Right renal pelvis (tissue), 4 donors: ENCODE results near the gene POC1A. TPM values are rescaled to one million over a fixed set of nuclear protein-coding genes. Genes with fewer than 3 reads are reported as not detected.
"Not testable (repeated sequence)": the region's sequence is repeated elsewhere in the genome, so short reads cannot be mapped to it uniquely, and the experiment has no call there.

ENCODE experiments used
- DNase-seq, 4 donors: peaks; one replicate each; pipeline ENCODE4 v3.0.0-alpha.2; 2013; ENCODE audit warnings: low read depth in 4 of 4, low spot score in 3 of 4, missing footprints in 1 of 4
- polyA plus RNA-seq, 4 donors: library from polyadenylated mRNA; unstranded; fragments of 120-200 nt; gene quantifications; one replicate each; pipeline ENCODE4 v1.2.1, GENCODE V29; 2013; ENCODE audit not compliant: insufficient read length in 4 of 4

The POC1A gene
- polyA plus RNA-seq, 4 donors: 7.1 to 8.6 (median 7.9) TPM

GRCh38 chr3:52153389-52154096, 680 bp downstream of the POC1A start:
- DNase-seq: no peak

DNA sequence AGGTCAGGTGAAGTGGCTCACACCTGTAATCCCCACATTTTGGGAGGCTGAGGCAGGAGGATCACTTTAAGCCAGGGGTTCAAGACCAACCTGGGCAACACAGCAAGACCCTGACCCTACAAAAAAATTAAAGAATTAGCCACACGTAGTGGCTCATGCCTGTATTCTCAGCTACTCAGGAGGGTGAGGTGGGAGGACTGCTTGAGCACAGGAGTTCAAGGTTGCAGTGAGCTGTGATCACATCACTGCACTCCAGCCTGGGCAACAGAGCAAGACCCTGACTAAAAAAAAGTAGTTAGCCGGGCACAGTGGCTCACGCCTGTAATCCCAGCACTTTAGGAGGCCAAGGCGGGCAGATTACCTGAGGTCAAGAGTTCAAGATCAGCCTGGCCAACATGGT, 2.2 kb downstream of the POC1A start:
- DNase-seq: not testable (repeated sequence)

GRCh38 chr3:52150860-52151259, 3.4 kb downstream of the POC1A start:
- DNase-seq: no peak

GRCh38 chr3:52150357-52150756, 3.9 kb downstream of the POC1A start:
- no peak for DNase-seq

- no peak for DNase-seq
Measured at GRCh38 chr3:52149726-52150125, 4.5 kb downstream of the POC1A start.

DNA sequence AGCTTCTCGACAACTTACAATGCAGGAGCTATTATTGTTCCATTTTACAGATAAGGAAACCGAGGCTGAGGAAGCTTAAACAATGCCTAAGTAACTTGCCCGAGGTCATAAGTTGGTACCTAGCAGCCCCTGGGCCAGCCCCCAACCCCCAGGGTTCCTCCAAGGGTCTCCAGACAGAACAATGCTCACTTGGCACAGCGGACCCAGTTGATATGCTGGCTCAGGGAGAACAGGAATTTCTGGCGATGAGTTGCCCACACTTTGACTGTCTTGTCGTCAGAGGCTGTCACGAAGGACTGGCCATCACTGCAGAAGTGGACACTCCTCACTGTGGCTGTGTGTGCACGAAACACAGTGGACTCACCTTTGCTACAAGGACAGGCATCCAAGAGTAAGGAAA, 5.2 kb downstream of the POC1A start:
- no peak for DNase-seq

DNA sequence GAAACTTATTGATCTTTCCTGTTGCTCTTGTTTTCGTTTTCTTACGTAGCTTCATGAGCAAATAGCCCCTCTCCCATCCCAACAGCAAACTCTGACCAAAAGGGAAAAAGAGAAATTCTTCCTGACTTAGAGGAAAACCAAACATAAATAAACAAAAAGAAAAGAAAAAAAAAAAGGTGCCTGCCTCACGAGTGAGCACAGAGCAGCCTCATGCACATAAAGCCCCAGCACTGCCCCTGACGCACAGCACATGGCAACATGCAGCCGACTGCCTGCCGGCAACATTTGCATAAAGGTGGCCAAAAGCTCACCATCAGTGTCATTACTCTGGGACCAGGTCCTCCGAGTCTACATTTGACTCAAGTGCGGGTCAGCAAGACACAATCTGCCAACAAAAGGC, 6.4 kb downstream of the POC1A start:
- DNase-seq: no peak

- DNase-seq: no peak
Measured at GRCh38 chr3:52146811-52147210, 7.4 kb downstream of the POC1A start.

GRCh38 chr3:52146189-52146588, 8.0 kb downstream of the POC1A start:
- DNase-seq: no peak

DNA sequence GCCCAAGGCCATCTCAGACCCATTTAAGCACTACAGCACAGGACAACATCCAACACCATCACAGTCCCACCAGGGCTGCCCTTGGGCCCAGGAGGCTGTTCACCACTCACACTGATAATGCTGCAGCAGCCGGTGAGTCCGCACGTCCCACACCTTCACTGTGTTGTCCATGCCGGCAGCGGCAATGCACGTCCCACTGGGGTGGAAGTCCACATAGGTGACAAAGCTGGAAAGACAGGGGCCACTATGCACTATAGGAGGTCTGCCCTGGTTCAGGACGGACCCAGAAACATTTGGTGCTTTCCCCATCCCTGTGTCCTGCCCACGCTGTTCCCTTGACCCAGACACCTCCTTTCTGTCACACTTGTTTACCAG, 8.5 kb downstream of the POC1A start:
- no peak for DNase-seq

- no peak for DNase-seq
Measured at GRCh38 chr3:52144796-52145735, 9.2 kb downstream of the POC1A start.

- peak; percentile 31 to 68 (median 54) for DNase-seq
Measured at GRCh38 chr3:52144034-52144795, 10.0 kb downstream of the POC1A start.

DNA sequence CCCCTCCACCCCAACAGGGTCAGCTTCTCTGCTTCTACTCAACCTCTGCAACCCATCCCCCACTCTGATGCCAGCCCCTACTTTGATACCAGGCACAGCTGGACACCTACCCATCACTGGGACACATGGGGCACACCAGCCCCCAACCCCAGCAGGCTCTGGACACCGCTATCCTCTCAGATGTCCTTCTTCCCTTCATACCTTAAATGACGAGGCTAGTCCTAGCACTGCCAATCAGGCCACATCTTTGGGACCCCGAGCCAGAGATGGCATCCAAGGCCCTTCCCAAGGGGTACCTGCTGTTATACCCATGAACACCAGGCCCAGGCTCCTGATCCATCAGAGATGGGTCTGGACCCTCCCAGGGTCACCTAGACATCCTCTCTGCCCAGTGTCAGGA, 10.6 kb downstream of the POC1A start:
- DNase-seq: no peak

DNA sequence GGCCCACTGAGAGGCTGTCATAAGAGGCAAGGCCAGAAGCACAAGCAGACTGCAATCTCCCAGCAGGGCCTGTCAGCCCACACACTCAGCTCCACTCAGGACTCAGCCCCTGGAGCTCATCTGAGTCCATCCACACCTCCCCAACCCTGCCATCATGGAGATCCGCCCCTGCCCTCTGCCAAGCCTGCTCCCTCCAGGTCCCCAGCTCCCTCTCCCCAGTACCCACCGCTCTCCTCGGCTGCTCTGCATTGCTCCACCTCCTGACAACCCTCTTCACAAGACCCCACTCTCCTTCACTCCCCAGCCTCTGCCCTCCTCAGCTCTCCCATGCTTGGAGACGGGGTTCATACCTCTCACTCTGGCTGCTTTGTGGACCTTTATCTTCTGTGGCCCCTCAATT, 11.1 kb downstream of the POC1A start:
- DNase-seq: no peak

- no peak for DNase-seq
Measured at GRCh38 chr3:52141751-52142150, 12.5 kb downstream of the POC1A start.

GRCh38 chr3:52140769-52141168, 13.5 kb downstream of the POC1A start:
- no peak for DNase-seq

DNA sequence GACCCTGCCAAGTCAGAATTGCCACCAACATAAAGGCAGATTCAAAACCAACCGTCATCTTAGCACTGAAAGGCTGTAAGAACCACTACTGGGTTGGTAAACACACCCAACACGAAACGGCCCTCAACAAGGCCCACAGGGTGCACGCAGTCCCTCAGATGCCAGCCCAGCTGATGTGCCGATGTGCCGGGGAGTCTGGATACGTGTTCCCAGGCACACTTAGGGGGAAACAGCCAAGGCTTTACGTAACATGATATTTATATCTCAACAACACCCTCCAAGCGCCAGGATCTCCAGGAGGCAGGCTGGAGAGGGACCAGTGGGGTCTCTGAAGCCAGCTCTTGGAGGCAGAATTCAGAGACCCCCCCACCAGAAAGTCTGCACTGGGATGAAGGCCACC, 14.2 kb downstream of the POC1A start:
- no peak for DNase-seq

DNA sequence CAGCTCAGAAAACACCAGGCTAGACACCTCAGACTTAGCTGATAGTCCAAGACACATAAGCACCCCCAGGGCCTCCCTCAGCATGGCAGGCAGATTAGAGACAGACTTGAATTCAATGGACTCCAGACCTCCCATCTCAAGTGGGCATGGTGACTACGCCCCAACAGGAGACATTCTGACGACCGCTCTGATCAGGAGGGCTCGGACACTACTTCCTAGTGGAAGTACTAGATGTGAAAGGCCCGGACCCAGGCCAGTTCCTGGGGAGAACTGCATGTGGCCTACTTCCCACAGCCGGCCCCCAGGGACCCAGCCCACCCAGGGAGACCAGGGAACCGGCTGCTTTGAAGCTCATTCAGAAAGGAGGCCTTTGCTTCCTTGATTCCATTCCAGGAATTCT, 16.9 kb downstream of the POC1A start:
- no peak for DNase-seq

- DNase-seq: no peak
Measured at GRCh38 chr3:52136513-52136912, 17.7 kb downstream of the POC1A start.

GRCh38 chr3:52135332-52135731, 18.9 kb downstream of the POC1A start:
- DNase-seq: no peak

GRCh38 chr3:52134761-52135160, 19.5 kb downstream of the POC1A start:
- no peak for DNase-seq
